Stimulated activated CD4-positive, alpha-beta T cell treated with anti-CD3 and anti-CD28 coated beads, TNF-alpha, amount 100 ng/mL, for 24 hours (primary cell): ENCODE data around the gene IL6.
"Not testable (repeated sequence)": the region's sequence is repeated elsewhere in the genome, so short reads cannot be mapped to it uniquely, and the experiment has no call there.

Experiments used
- DNase-seq, 3 experiments: peaks; one replicate each; pipeline ENCODE4 v3.0.0-alpha.2; 2020; ENCODE audit warnings: low read depth in 3 of 3

IL6 gene

GRCh38 chr7:22726345-22726906 lies 574 bp upstream of the IL6 start:
- peak; percentile 27 to 54 (median 29) for DNase-seq

- no peak for DNase-seq
Observed at GRCh38 chr7:22727714-22728035, 675 bp downstream of the IL6 start.

GRCh38 chr7:22728401-22729029 lies 1.5 kb downstream of the IL6 start:
- no peak for DNase-seq

- DNase-seq = no peak
Observed at GRCh38 chr7:22729180-22729825, 2.3 kb downstream of the IL6 start.

- no peak for DNase-seq
Observed at GRCh38 chr7:22730066-22730710, 3.2 kb downstream of the IL6 start.

- DNase-seq = no peak
Observed at GRCh38 chr7:22730921-22731654, 4.1 kb downstream of the IL6 start.

GRCh38 chr7:22731766-22732165 lies 4.8 kb downstream of the IL6 start:
- DNase-seq = no peak

- DNase-seq = no peak
Observed at GRCh38 chr7:22732556-22733126, 5.6 kb downstream of the IL6 start.

GRCh38 chr7:22733761-22734160 lies 6.8 kb downstream of the IL6 start:
- no peak for DNase-seq

GRCh38 chr7:22743014-22743413 lies 16.0 kb downstream of the IL6 start:
- DNase-seq = no peak

GRCh38 chr7:22751341-22751740 lies 24.3 kb downstream of the IL6 start:
- DNase-seq = no peak

GRCh38 chr7:22757338-22757994 lies 30.5 kb downstream of the IL6 start:
- no peak for DNase-seq

GRCh38 chr7:22758576-22758975 lies 31.6 kb downstream of the IL6 start:
- DNase-seq = no peak

GRCh38 chr7:22759721-22760120 lies 32.7 kb downstream of the IL6 start:
- DNase-seq = no peak

- no peak for DNase-seq
Observed at GRCh38 chr7:22762866-22763265, 35.9 kb downstream of the IL6 start.

- DNase-seq = no peak
Observed at GRCh38 chr7:22765609-22766008, 38.6 kb downstream of the IL6 start.

- DNase-seq = no peak
Observed at GRCh38 chr7:22771194-22771871, 44.3 kb downstream of the IL6 start.

- DNase-seq = no peak
Observed at GRCh38 chr7:22771872-22772228, 44.9 kb downstream of the IL6 start.

GRCh38 chr7:22772885-22773284 lies 45.9 kb downstream of the IL6 start:
- no peak for DNase-seq

- no peak for DNase-seq
Observed at GRCh38 chr7:22776964-22777363, 50.0 kb downstream of the IL6 start.

GRCh38 chr7:22779730-22780323 lies 52.8 kb downstream of the IL6 start:
- not testable (repeated sequence) for DNase-seq
